HCT116 (cell line): ENCODE measurements around the gene ESAM. TPM values are rescaled to one million over a fixed set of nuclear protein-coding genes. Genes with fewer than 3 reads are reported as not detected.

Experiments used
- ATAC-seq: fragments of 200-7000 bp; cut with Tn5 transposase; 2 replicates; pipeline ENCODE4 v1.9.1; 2020; ENCODE audit warnings: mild to moderate bottlenecking, moderate library complexity
- BruUV-seq: library from RNA; stranded (reverse); fragments of 400-500 nt; replicated peaks from 2 replicates; lab custom pipeline; 2021; lab: Mats Ljungman, UMichigan
- CTCF ChIA-PET: fragments of 300-600 bp; sonication (Branson Sonifier 250); formaldehyde crosslinking; loops from one replicate; lab custom pipeline; 2021; ENCODE audit warnings: antibody characterized with exemption; lab: Charles Lee
- POLR2A ChIA-PET: fragments of 300-600, 350-600 bp; sonication (Branson Sonifier 250); formaldehyde crosslinking; loops from one replicate; lab custom pipeline; 2021; ENCODE audit warnings: antibody characterized with exemption; lab: Charles Lee
- RAD21 ChIA-PET, 2 experiments: fragments of 300-600 bp; sonication (Branson Sonifier 250); formaldehyde crosslinking; loops; one replicate each; lab custom pipeline; 2023; ENCODE audit warnings: low total read pairs in 2 of 2; ENCODE audit not compliant: uncharacterized antibody in 2 of 2, unreplicated experiment in 2 of 2, low non-redundant PET in 1 of 2; lab: Charles Lee
- DNase-seq: peaks from one replicate; pipeline ENCODE4 v3.0.0-alpha.2; 2010; ENCODE audit warnings: low read depth, low spot score
- H2AFZ ChIP-seq: fragments of 200-600 bp; shearing (Covaris generic), sonication (generic); 2 replicates; pipeline ENCODE4 v1.6.1; 2017; ENCODE audit warnings: low read depth, mixed run types, mixed read lengths, antibody characterized with exemption, low read length; ENCODE audit not compliant: poor library complexity, severe bottlenecking
- H3K27ac ChIP-seq: 2 replicates; pipeline ENCODE4 v1.5.1; 2012; ENCODE audit warnings: low read depth, low read length
- H3K27me3 ChIP-seq: fragments of 200-600 bp; sonication (generic); 2 replicates; pipeline ENCODE4 v1.6.1; 2016; ENCODE audit warnings: mixed run types, low read length, mixed read lengths; ENCODE audit not compliant: insufficient read depth
- H3K36me3 ChIP-seq, 2 experiments: fragments of 200-500 bp in 1 of 2; fragments of 200-600 bp in 1 of 2; sonication (Bioruptor generic) in 1 of 2; sonication (generic) in 1 of 2; 2 replicates each; pipeline versions ENCODE4 v1.5.1 to v1.6.1; 2014 to 2016; ENCODE audit warnings: low read length in 2 of 2, inconsistent platforms in 1 of 2, mixed read lengths in 1 of 2, mixed run types in 1 of 2; ENCODE audit not compliant: insufficient read depth in 2 of 2, control insufficient read depth in 1 of 2
- H3K4me1 ChIP-seq, 2 experiments: fragments of 200-600 bp in 1 of 2; sonication (generic) in 1 of 2; 2 replicates each; pipeline versions ENCODE4 v1.5.1 to v1.6.1; 2012 to 2017; ENCODE audit warnings: low read length in 2 of 2, inconsistent platforms in 1 of 2, mild to moderate bottlenecking in 1 of 2, mixed read lengths in 1 of 2, mixed run types in 1 of 2, moderate library complexity in 1 of 2; ENCODE audit not compliant: insufficient read depth in 2 of 2, control insufficient read depth in 1 of 2
- H3K4me2 ChIP-seq: fragments of 200-600 bp; sonication (generic); 2 replicates; pipeline ENCODE4 v1.6.1; 2017; ENCODE audit warnings: mixed run types, low read length, mixed read lengths
- H3K4me3 ChIP-seq, 2 experiments: fragments of 200-600 bp in 1 of 2; sonication (generic) in 1 of 2; replicated peaks in 1 of 2; 2 replicates each; pipeline ENCODE4 v1.5.1; 2011 to 2016; ENCODE audit warnings: low read length in 2 of 2, control low read depth in 1 of 2, low read depth in 1 of 2, mild to moderate bottlenecking in 1 of 2, mixed read lengths in 1 of 2, mixed run types in 1 of 2
- H3K79me2 ChIP-seq: fragments of 200-600 bp; sonication (generic); 2 replicates; pipeline ENCODE4 v1.6.1; 2017; ENCODE audit warnings: mild to moderate bottlenecking, mixed run types, low read length, moderate library complexity, mixed read lengths; ENCODE audit not compliant: insufficient read depth
- H3K9ac ChIP-seq: fragments of 200-600 bp; sonication (generic); 2 replicates; pipeline ENCODE4 v1.6.1; 2016; ENCODE audit warnings: low read length, mixed read lengths
- H3K9me2 ChIP-seq: fragments of 200-600 bp; sonication (generic), shearing (Covaris generic); 2 replicates; pipeline ENCODE4 v1.6.1; 2017; ENCODE audit warnings: mixed run types, mild to moderate bottlenecking, moderate library complexity; ENCODE audit not compliant: insufficient read depth
- H3K9me3 ChIP-seq, 2 experiments: fragments of 200-500 bp in 1 of 2; fragments of 200-600 bp in 1 of 2; sonication (Bioruptor generic) in 1 of 2; sonication (generic) in 1 of 2; 2 replicates each; pipeline ENCODE4 v1.6.1; 2014 to 2017; ENCODE audit warnings: low read length in 2 of 2, mixed read lengths in 2 of 2, inconsistent platforms in 1 of 2, low read depth in 1 of 2, mild to moderate bottlenecking in 1 of 2, mixed run types in 1 of 2, moderate library complexity in 1 of 2; ENCODE audit not compliant: control insufficient read depth in 1 of 2, insufficient read depth in 1 of 2
- H4K20me1 ChIP-seq: fragments of 200-600 bp; sonication (generic), shearing (Covaris generic); 2 replicates; pipeline ENCODE4 v1.6.1; 2017; ENCODE audit warnings: mixed run types, mild to moderate bottlenecking, moderate library complexity; ENCODE audit not compliant: insufficient read depth
- EGR1 ChIP-seq: IDR thresholded peaks from 2 replicates; pipeline ENCODE4 v1.6.1; 2012; ENCODE audit warnings: low read depth
- EZH2 ChIP-seq: fragments of 200-600 bp; sonication (generic); IDR thresholded peaks from 2 replicates; pipeline ENCODE4 v1.6.1; 2017; ENCODE audit warnings: antibody characterized with exemption, mixed run types
- EZH2phosphoT487 ChIP-seq: fragments of 200-600 bp; IDR thresholded peaks from 2 replicates; pipeline ENCODE4 v1.6.1; 2018; ENCODE audit warnings: antibody characterized with exemption, borderline replicate concordance
- FOSL1 ChIP-seq: IDR thresholded peaks from 2 replicates; pipeline ENCODE4 v1.6.1; 2012; ENCODE audit warnings: low read depth
- POLR2AphosphoS5 ChIP-seq: IDR thresholded peaks from 2 replicates; pipeline ENCODE4 v1.6.1; 2011; ENCODE audit warnings: mild to moderate bottlenecking, low read depth, low read length, moderate library complexity
- TCF7L2 ChIP-seq: IDR thresholded peaks from 2 replicates; pipeline ENCODE4 v1.7.0; 2011; ENCODE audit warnings: borderline replicate concordance, inconsistent platforms; ENCODE audit not compliant: insufficient read depth, insufficient read length; ENCODE audit errors: extremely low read depth
- intact Hi-C: fragments of 100-400 bp; cut with micrococcal nuclease; formaldehyde crosslinking; loops from 2 replicates; pipeline ENCODE4 v1.10.0; 2022
- total RNA-seq: library from RNA; stranded (reverse); gene quantifications from one replicate; pipeline ENCODE4 v1.2.1, GENCODE V29; 2021; ENCODE audit not compliant: unreplicated experiment
- TF ChIP-seq, protein P1 (sequence below), 3 experiments: fragments of 200-600 bp in 1 of 3; sonication (generic) in 1 of 3; IDR thresholded peaks in 2 of 3; conservative IDR thresholded peaks in 1 of 3; 2 replicates each; pipeline ENCODE4 v1.5.1; 2012 to 2017; ENCODE audit warnings: low read depth in 2 of 3, low read length in 2 of 3, antibody characterized with exemption in 1 of 3, borderline replicate concordance in 1 of 3, control low read depth in 1 of 3, mild to moderate bottlenecking in 1 of 3, mixed read lengths in 1 of 3, mixed run types in 1 of 3, moderate library complexity in 1 of 3; ENCODE audit not compliant: insufficient read depth in 1 of 3
- TF ChIP-seq, protein P2 (sequence below): IDR thresholded peaks from 2 replicates; pipeline ENCODE4 v1.6.1; 2012; ENCODE audit warnings: low read depth

The ESAM gene
- total RNA-seq, 1 experiment from 2014 or later: 6.1 TPM

DNA sequence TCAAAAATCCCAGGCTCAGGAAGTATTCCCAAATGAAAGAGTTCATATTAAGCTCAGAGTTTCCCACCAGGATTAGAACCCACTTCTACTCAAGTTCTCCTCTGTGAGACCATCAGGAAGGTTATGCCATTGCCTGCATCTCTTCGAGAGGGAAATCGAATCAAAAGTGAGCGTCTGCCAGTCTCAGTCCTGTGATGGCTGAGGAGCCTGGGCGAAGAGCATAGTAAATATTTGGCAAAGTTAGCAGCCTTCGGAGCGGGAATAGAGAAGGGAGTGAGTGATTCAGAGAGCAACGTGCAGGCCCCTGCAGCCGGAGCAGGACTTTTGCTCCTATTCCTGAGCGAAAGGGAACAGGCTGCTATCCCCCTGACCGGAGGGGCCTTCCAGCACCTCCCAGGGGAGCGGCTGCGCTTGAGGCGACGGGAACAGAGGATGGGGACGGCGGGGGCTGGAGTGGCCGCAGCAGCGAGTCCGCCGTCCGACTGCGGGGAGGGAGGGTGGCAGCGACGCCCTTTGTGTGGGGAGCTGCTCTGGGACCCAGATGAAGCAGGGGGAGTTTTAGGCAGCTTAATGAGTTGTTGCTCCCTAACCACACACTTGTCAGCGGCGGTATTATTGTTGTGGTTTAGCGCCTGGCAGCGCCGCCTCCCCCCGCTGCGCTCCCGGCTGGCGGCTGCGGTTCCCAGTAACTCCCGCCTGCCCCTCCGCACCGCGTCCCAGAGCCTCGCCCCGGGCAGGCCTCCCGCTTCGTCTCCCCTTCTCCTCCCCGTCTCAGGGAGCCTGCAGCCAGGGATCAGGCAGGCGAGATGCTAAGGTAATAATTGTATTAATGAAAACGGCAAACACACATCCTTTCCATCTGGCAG lies 44.1 kb downstream of the ESAM start:
- no peaks in the 10 kb centered on the region for H3K36me3 ChIP-seq
- TF ChIP-seq, protein P1, sequence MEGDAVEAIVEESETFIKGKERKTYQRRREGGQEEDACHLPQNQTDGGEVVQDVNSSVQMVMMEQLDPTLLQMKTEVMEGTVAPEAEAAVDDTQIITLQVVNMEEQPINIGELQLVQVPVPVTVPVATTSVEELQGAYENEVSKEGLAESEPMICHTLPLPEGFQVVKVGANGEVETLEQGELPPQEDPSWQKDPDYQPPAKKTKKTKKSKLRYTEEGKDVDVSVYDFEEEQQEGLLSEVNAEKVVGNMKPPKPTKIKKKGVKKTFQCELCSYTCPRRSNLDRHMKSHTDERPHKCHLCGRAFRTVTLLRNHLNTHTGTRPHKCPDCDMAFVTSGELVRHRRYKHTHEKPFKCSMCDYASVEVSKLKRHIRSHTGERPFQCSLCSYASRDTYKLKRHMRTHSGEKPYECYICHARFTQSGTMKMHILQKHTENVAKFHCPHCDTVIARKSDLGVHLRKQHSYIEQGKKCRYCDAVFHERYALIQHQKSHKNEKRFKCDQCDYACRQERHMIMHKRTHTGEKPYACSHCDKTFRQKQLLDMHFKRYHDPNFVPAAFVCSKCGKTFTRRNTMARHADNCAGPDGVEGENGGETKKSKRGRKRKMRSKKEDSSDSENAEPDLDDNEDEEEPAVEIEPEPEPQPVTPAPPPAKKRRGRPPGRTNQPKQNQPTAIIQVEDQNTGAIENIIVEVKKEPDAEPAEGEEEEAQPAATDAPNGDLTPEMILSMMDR (IDR thresholded peaks at IDR 0.05 in 2 of 3, conservative IDR thresholded peaks at IDR 0.05 in 1 of 3; ENCODE audit: borderline replicate concordance in 1 of 3, insufficient read depth in 1 of 3, low read depth in 2 of 3, low read length in 2 of 3): no peak
- TF ChIP-seq, protein P2, sequence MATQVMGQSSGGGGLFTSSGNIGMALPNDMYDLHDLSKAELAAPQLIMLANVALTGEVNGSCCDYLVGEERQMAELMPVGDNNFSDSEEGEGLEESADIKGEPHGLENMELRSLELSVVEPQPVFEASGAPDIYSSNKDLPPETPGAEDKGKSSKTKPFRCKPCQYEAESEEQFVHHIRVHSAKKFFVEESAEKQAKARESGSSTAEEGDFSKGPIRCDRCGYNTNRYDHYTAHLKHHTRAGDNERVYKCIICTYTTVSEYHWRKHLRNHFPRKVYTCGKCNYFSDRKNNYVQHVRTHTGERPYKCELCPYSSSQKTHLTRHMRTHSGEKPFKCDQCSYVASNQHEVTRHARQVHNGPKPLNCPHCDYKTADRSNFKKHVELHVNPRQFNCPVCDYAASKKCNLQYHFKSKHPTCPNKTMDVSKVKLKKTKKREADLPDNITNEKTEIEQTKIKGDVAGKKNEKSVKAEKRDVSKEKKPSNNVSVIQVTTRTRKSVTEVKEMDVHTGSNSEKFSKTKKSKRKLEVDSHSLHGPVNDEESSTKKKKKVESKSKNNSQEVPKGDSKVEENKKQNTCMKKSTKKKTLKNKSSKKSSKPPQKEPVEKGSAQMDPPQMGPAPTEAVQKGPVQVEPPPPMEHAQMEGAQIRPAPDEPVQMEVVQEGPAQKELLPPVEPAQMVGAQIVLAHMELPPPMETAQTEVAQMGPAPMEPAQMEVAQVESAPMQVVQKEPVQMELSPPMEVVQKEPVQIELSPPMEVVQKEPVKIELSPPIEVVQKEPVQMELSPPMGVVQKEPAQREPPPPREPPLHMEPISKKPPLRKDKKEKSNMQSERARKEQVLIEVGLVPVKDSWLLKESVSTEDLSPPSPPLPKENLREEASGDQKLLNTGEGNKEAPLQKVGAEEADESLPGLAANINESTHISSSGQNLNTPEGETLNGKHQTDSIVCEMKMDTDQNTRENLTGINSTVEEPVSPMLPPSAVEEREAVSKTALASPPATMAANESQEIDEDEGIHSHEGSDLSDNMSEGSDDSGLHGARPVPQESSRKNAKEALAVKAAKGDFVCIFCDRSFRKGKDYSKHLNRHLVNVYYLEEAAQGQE: no peak
- TF ChIP-seq FOSL1 (no peak), TCF7L2 (peak; percentile 88), EZH2 (peak; percentile 99; the same call in 1 of the 2 replicates), EGR1 (no peak), POLR2AphosphoS5 (no peak), EZH2phosphoT487 (peak; percentile 99)
- TF ChIP-seq, all 23 proteins: peak for 3
- ChIA-PET RAD21 (no interaction called here), CTCF (no interaction called here), POLR2A (no interaction called here)
- Histone ChIP-seq H4K20me1 (no peaks in the 10 kb centered on the region), H3K4me1 (peaks cover 7 to 11% of the 10 kb centered on the region in 2 experiments; a peak in 3 of 4 replicates), H3K4me2 (peak overlapping the region; percentile 62), H3K4me3 (peak overlapping the region; percentile 5 to 22; a peak in 2 of 4 replicates), H3K9ac (no peak overlapping the region), H3K27ac (no peak overlapping the region), H2AFZ (no peak overlapping the region), H3K79me2 (no peaks in the 10 kb centered on the region), H3K9me3 (no peaks in the 10 kb centered on the region), H3K27me3 (peaks cover 74% of the 10 kb centered on the region), H3K9me2 (no peaks in the 10 kb centered on the region)
- BruUV-seq: no TSS peak
- intact Hi-C loops: no loop called here
- DNase-seq (no peak), ATAC-seq (peak; percentile 84)
